Stomach (tissue), 9 donors: ENCODE measurements around the gene CDK19. TPM values are rescaled to one million over a fixed set of nuclear protein-coding genes. Genes with fewer than 3 reads are reported as not detected.

Source experiments
- DNase-seq, 2 donors: peaks; one replicate each; pipeline versions ENCODE4 v3.0.0 to v3.0.0-alpha.2; 2013 to 2019
- H3K27ac ChIP-seq, 5 donors: fragments of 200-600 bp in 4 of 5; sonication (generic) in 4 of 5; one replicate each; pipeline ENCODE4 v1.5.1; 2013 to 2019; ENCODE audit warnings: mild to moderate bottlenecking in 1 of 5, moderate library complexity in 1 of 5
- H3K27me3 ChIP-seq, 3 donors: fragments of 200-600 bp; sonication (generic); one replicate each; pipeline ENCODE4 v1.5.1; 2017 to 2019; ENCODE audit warnings: mixed run types in 1 of 3
- H3K36me3 ChIP-seq, 4 donors: fragments of 200-600 bp; sonication (generic); 1 replicate in 3 of 4; 2 replicates in 1 of 4; pipeline ENCODE4 v1.5.1; 2016 to 2019
- H3K4me1 ChIP-seq, 4 donors: fragments of 200-600 bp; sonication (generic); one replicate each; pipeline ENCODE4 v1.5.1; 2016 to 2019
- H3K4me3 ChIP-seq, 4 donors: fragments of 200-600 bp; sonication (generic) in 3 of 4; one replicate each; pipeline ENCODE4 v1.5.1; 2016 to 2019; ENCODE audit warnings: mild to moderate bottlenecking in 1 of 4
- H3K9me3 ChIP-seq, 4 donors: fragments of 200-600 bp; sonication (generic); one replicate each; pipeline ENCODE4 v1.5.1; 2016 to 2019
- CTCF ChIP-seq, 7 experiments: fragments of 450-650 bp in 4 of 7; fragments of 200-600 bp in 3 of 7; sonication (generic) in 3 of 7; IDR thresholded peaks; one replicate each; pipeline ENCODE4 v1.5.1; 2016 to 2019; ENCODE audit warnings: antibody characterized with exemption in 7 of 7, control low read depth in 2 of 7, mild to moderate bottlenecking in 1 of 7
- EP300 ChIP-seq: sonication (generic); formaldehyde crosslinking; IDR thresholded peaks from one replicate; pipeline ENCODE4 v1.6.1; 2017; ENCODE audit warnings: antibody characterized with exemption
- POLR2A ChIP-seq, 4 donors: fragments of 450-650 bp; IDR thresholded peaks; one replicate each; pipeline ENCODE4 v1.6.1; 2016; ENCODE audit warnings: antibody characterized with exemption in 4 of 4, control low read depth in 2 of 4, mild to moderate bottlenecking in 1 of 4, moderate library complexity in 1 of 4
- POLR2AphosphoS5 ChIP-seq, 3 donors: sonication (generic); formaldehyde crosslinking; IDR thresholded peaks; one replicate each; pipeline ENCODE4 v1.6.1; 2016; ENCODE audit warnings: antibody characterized with exemption in 3 of 3
- WGBS, 5 donors: extraction: QIAGEN DNeasy Blood & Tissue Kit in 3 of 5; methylation state at CpG; one replicate each; pipeline versions ENCODE4 v1.1.5 to v1.1.7; 2013 to 2018; 5-methylcytosine and 5-hydroxymethylcytosine counted together
- intact Hi-C: fragments of 100-400 bp; cut with DNase I; formaldehyde crosslinking; loops from one replicate; pipeline ENCODE4 v1.15.1; 2023; ENCODE audit warnings: low total_unique reads
- polyA plus RNA-seq, 3 donors: library from polyadenylated mRNA; stranded (reverse); fragments of 200-250 nt; gene quantifications; one replicate each; pipeline ENCODE4 v1.2.3, GENCODE V29; 2013
- total RNA-seq, 5 donors: library from RNA; depleted of rRNA; stranded (reverse); fragments of >200 nt; gene quantifications; one replicate each; pipeline versions ENCODE4 v1.1.0 to v1.2.3, GENCODE V29; 2014 to 2016
- donor health status: healthy with polysubstance abuse.
- donor health status: Bipolar disorder and iron deficiency.
- donor health status: healthy.

CDK19 gene
- total and polyA plus RNA-seq, 8 donors, result 5.4 to 23.5 (median 7.5) TPM

GRCh38 chr6:110629153-110629552 lies 186.1 kb downstream of the CDK19 start:
- no peak overlapping the region for H3K27ac ChIP-seq
- no peaks in the 10 kb centered on the region for H3K27me3 ChIP-seq
- peaks cover 0 to 11% (median 3%) of the 10 kb centered on the region in 4 donors for H3K4me1 ChIP-seq
- no peak for DNase-seq
- WGBS, 5 donors, result 66 to 87% (median 77%) methylated on average over 2 of the region's 2 CpGs
- H3K9me3 ChIP-seq, result no peaks in the 10 kb centered on the region
- TF ChIP-seq CTCF (IDR thresholded peaks at IDR 0.05) (no peak), EP300 (no peak), POLR2A (IDR thresholded peaks at IDR 0.05) (no peak), POLR2AphosphoS5 (IDR thresholded peaks at IDR 0.05) (no peak)
- intact Hi-C loops, result no loop called here
- peaks cover 0 to 12% (median 0%) of the 10 kb centered on the region in 4 donors for H3K36me3 ChIP-seq
- no peak overlapping the region for H3K4me3 ChIP-seq

DNA sequence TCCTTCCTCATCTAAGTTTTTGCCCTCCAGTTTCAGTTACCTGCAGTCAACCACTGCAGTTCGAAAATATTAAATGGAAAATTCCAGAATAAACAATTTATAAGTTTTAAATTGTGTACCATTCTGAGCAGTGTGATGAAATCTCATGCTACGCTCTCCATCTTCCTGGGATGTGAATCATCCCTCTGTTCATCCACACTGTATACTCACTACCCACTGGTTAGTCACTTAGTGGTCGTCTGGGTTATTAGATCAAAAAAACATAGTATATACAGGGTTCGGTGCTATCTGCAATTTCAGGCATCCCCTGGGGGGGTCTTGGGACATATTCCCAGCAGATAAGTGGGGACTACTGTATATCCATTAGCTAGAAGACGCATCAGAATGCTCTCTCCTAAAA lies 186.9 kb downstream of the CDK19 start:
- H3K27me3 ChIP-seq, result no peaks in the 10 kb centered on the region
- peaks cover 0 to 11% (median 3%) of the 10 kb centered on the region in 4 donors for H3K4me1 ChIP-seq
- H3K27ac ChIP-seq, result no peak overlapping the region
- 88 to 94% (median 91%) methylated on average over 5 of the region's 5 CpGs for WGBS, 5 donors
- no peaks in the 10 kb centered on the region for H3K9me3 ChIP-seq
- peaks cover 0 to 14% (median 0%) of the 10 kb centered on the region in 4 donors for H3K36me3 ChIP-seq
- TF ChIP-seq EP300 (no peak), POLR2A (IDR thresholded peaks at IDR 0.05) (no peak), POLR2AphosphoS5 (IDR thresholded peaks at IDR 0.05) (no peak), CTCF (IDR thresholded peaks at IDR 0.05) (no peak)
- no peak for DNase-seq
- no peak overlapping the region for H3K4me3 ChIP-seq
- intact Hi-C loops, result no loop called here

DNA sequence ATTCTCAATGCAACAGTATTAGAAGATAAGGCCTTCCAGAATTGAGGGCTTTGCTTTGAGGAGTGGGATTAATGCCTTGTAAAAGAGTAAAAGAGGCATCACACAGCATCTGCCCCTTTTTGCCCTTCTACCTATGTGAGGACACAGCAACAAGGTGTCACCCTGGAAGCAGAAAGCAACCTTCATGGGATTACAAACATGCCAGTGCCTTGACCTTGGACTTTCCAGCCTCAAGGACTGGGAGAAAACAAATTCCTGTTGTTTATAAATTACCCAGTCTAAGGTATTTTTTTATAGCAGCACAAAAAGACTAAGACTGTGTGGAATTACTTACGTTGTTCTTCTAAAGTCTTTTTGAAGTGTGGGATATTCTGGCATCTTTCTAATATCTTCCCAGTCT lies 188.8 kb downstream of the CDK19 start:
- Histone ChIP-seq H3K4me1 (peaks cover 0 to 11% (median 3%) of the 10 kb centered on the region in 4 donors), H3K4me3 (no peak overlapping the region), H3K9me3 (no peaks in the 10 kb centered on the region), H3K36me3 (peaks cover 7 to 33% (median 17%) of the 10 kb centered on the region in 4 donors), H3K27ac (peak overlapping the region in 1 of 5 donors; percentile 46), H3K27me3 (no peaks in the 10 kb centered on the region)
- no peak for DNase-seq
- intact Hi-C loops, result no loop called here
- 89 to 98% (median 94%) methylated on average over 1 of the region's 1 CpG for WGBS, 5 donors
- TF ChIP-seq EP300 (no peak), POLR2A (IDR thresholded peaks at IDR 0.05) (no peak), POLR2AphosphoS5 (IDR thresholded peaks at IDR 0.05) (no peak), CTCF (IDR thresholded peaks at IDR 0.05) (no peak)

DNA sequence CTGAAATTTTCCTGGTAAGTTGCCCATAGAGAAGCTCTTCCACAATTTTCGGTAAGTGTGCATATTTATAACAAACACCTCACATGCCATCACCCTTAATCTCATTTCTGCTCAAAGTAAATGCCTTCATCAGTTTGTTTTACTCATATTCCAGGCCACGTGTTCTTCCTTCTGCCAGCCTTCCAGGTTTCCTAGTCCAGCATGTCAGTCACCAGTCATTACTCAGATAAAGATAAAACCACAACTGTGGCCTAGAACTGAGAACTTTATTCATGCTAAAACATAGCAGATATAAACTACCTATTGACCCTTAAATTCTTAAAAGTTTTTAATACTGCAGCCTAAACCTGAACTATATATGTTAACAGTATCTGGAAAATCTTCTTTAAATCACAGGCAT lies 189.4 kb downstream of the CDK19 start:
- 27 to 68% (median 49%) methylated on average over 2 of the region's 2 CpGs for WGBS, 5 donors

More for the DNA sequence above, 189.4 kb downstream of the CDK19 start:
- intact Hi-C loops, result no loop called here
- no peak overlapping the region for H3K4me3 ChIP-seq
- H3K27ac ChIP-seq, result no peak overlapping the region
- DNase-seq, result peak in 1 of 2 donors; percentile 19
- H3K27me3 ChIP-seq, result no peaks in the 10 kb centered on the region
- TF ChIP-seq POLR2AphosphoS5 (IDR thresholded peaks at IDR 0.05) (peak in 2 of 3 donors; percentile 44 to 81), CTCF (IDR thresholded peaks at IDR 0.05) (no peak)
- H3K36me3 ChIP-seq, result peaks cover 11 to 39% (median 23%) of the 10 kb centered on the region in 4 donors
- H3K4me1 ChIP-seq, result peaks cover 0 to 11% (median 3%) of the 10 kb centered on the region in 4 donors
- no peaks in the 10 kb centered on the region for H3K9me3 ChIP-seq
